ENCODE results near the gene UNC5CL. TPM values are rescaled to one million over a fixed set of nuclear protein-coding genes. Genes with fewer than 3 reads are reported as not detected.
"Not testable (repeated sequence)": the region's sequence is repeated elsewhere in the genome, so short reads cannot be mapped to it uniquely, and the experiment has no call there.

Gene UNC5CL
- total RNA-seq, 1 donor from 2014 or later, result 0.27 TPM

DNA sequence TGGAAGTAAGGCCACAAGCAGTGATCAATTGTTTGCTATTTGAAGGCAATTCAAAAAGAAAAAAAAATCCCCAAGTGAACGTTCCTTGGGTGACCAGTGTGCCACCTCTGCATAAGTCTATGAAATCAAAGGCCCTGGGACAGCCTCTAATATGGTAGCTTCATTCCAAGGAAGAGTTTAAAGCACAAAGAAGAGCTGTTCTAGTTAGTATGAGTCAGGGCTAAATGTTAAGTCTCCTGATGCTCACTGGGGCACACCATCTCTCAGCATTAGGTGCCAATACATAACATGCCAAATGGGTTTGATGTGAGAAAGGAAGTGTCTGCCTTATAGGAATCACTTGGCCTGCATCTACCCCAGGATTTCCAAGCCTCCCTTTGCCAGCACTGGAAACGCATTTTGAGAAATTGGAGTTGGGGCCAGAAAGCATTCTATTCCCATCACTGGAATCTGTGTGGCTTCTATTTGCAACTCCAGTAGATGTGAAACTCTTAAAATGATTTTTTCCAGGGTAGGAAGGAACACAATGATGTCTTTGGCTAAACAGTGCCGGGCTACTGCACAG, 13.0 kb downstream of the UNC5CL start:
- no peaks in the 10 kb centered on the region for H3K27me3 ChIP-seq (ENCODE audit: low read depth)
- H3K9me3 ChIP-seq (replicated peaks), result no peaks in the 10 kb centered on the region
- no peaks in the 10 kb centered on the region for H3K36me3 ChIP-seq
- DNase-seq, result no peak
- no peak overlapping the region for H3K27ac ChIP-seq (replicated peaks)
- H3K4me1 ChIP-seq, result peaks cover 18% of the 10 kb centered on the region
- no peak overlapping the region for H3K4me3 ChIP-seq
- intact Hi-C loops (cut with micrococcal nuclease), result no loop called here
- TF ChIP-seq, protein P1, sequence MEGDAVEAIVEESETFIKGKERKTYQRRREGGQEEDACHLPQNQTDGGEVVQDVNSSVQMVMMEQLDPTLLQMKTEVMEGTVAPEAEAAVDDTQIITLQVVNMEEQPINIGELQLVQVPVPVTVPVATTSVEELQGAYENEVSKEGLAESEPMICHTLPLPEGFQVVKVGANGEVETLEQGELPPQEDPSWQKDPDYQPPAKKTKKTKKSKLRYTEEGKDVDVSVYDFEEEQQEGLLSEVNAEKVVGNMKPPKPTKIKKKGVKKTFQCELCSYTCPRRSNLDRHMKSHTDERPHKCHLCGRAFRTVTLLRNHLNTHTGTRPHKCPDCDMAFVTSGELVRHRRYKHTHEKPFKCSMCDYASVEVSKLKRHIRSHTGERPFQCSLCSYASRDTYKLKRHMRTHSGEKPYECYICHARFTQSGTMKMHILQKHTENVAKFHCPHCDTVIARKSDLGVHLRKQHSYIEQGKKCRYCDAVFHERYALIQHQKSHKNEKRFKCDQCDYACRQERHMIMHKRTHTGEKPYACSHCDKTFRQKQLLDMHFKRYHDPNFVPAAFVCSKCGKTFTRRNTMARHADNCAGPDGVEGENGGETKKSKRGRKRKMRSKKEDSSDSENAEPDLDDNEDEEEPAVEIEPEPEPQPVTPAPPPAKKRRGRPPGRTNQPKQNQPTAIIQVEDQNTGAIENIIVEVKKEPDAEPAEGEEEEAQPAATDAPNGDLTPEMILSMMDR (IDR thresholded peaks at IDR 0.05; ENCODE audit: borderline replicate concordance), result no peak

DNA sequence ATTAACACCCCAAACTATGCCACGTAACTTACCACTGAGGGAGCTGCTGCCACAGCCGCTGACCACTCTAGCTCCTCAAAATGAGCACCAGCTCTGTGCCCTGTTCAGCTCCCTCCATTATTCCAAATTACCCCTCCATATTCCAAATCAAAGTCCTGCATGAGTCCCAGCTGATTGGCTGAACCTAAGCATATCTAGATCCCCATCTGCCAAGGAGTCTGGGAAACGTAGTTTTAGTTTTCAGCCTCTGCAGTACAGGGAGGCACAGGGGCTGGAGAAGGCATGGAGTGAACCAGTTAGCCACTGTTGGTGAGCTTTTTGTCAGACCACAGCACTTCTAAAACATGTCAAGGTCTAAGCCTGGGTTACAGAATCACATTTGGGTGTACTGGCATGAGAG, 15.9 kb downstream of the UNC5CL start:
- no peak overlapping the region for H3K4me3 ChIP-seq
- DNase-seq, result no peak
- H3K27ac ChIP-seq (replicated peaks), result no peak overlapping the region
- TF ChIP-seq, protein P1 (IDR thresholded peaks at IDR 0.05; ENCODE audit: borderline replicate concordance), result no peak
- H3K36me3 ChIP-seq, result no peaks in the 10 kb centered on the region
- no peaks in the 10 kb centered on the region for H3K27me3 ChIP-seq (ENCODE audit: low read depth)
- no peaks in the 10 kb centered on the region for H3K9me3 ChIP-seq (replicated peaks)
- intact Hi-C loops (cut with micrococcal nuclease), result no loop called here
- peaks cover 10% of the 10 kb centered on the region for H3K4me1 ChIP-seq

DNA sequence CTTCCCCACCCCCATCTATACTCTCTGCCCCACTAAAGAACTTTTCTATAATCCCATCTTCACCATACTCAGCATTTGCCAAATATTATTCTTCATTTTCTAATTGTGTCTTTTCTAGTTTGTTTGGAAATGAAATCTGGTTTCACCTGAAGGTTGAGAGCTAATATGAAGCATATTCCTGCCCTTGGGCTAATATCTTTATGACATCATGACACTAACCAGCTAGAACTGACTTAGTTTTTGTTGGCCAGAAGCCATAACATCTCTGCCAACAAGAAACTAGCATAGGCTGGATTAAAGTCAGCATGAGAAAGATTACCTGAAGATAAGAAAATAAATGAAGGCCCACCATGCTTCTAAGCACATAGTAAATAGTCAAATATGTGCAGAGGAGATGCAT, 16.7 kb downstream of the UNC5CL start:
- H3K27ac ChIP-seq (replicated peaks), result no peak overlapping the region
- DNase-seq, result no peak
- H3K4me3 ChIP-seq, result no peak overlapping the region
- no peaks in the 10 kb centered on the region for H3K27me3 ChIP-seq (ENCODE audit: low read depth)
- TF ChIP-seq, protein P1 (IDR thresholded peaks at IDR 0.05; ENCODE audit: borderline replicate concordance), result no peak
- intact Hi-C loops (cut with micrococcal nuclease), result no loop called here
- H3K4me1 ChIP-seq, result peaks cover 3% of the 10 kb centered on the region
- no peaks in the 10 kb centered on the region for H3K36me3 ChIP-seq
- H3K9me3 ChIP-seq (replicated peaks), result no peaks in the 10 kb centered on the region

DNA sequence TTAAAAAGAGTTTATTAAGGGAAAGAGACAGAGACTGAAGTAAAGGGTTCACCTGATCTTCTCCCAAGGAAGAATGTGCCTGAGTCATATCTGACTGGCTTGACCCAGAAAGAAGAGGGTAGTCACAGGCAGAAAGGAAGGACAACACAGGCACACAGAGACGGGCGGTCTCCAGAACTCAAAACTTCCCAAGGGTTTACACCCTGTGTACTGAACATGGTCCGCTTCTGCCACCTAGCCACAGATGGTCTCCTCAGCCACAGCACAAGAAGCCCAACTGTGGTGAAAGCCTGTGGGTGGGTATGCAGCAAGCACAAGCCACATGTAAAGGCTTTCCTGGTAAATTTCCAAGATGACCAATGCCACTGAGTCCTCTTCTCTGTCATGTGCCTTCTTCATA, 17.2 kb downstream of the UNC5CL start:
- H3K4me1 ChIP-seq, result no peaks in the 10 kb centered on the region
- H3K4me3 ChIP-seq, result no peak overlapping the region
- H3K9me3 ChIP-seq (replicated peaks), result no peaks in the 10 kb centered on the region
- TF ChIP-seq, protein P1 (IDR thresholded peaks at IDR 0.05; ENCODE audit: borderline replicate concordance), result peak; percentile 53
- DNase-seq, result peak; percentile 34
- H3K27ac ChIP-seq (replicated peaks), result no peak overlapping the region
- no peaks in the 10 kb centered on the region for H3K27me3 ChIP-seq (ENCODE audit: low read depth)
- intact Hi-C loops (cut with micrococcal nuclease), result no loop called here
- no peaks in the 10 kb centered on the region for H3K36me3 ChIP-seq

DNA sequence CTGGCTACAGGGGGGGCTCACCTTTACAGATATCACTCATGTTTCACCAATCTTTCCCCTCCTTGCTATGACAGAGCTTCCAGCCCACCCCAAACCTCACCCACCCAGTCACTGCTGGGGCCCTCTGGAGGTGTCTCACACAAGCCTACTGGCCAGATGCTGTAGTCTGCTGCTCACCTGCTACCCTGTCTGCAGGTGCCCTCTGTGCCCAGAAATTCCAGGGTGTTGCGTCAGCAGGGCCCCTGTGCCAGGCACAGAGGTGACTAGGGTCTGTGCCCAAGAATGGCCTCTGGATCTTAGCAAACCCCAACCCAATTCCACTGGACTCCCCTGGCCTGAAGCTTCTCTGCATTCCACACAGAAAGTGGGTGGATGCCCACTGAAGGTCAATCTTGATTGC, 21.4 kb downstream of the UNC5CL start:
- intact Hi-C loops (cut with micrococcal nuclease), result no loop called here
- Histone ChIP-seq H3K9me3 (replicated peaks) (no peaks in the 10 kb centered on the region), H3K27me3 (ENCODE audit: low read depth) (no peaks in the 10 kb centered on the region), H3K27ac (replicated peaks) (no peak overlapping the region), H3K36me3 (no peaks in the 10 kb centered on the region), H3K4me1 (no peaks in the 10 kb centered on the region), H3K4me3 (no peak overlapping the region)
- TF ChIP-seq, protein P1 (IDR thresholded peaks at IDR 0.05; ENCODE audit: borderline replicate concordance), result no peak
- DNase-seq, result no peak

DNA sequence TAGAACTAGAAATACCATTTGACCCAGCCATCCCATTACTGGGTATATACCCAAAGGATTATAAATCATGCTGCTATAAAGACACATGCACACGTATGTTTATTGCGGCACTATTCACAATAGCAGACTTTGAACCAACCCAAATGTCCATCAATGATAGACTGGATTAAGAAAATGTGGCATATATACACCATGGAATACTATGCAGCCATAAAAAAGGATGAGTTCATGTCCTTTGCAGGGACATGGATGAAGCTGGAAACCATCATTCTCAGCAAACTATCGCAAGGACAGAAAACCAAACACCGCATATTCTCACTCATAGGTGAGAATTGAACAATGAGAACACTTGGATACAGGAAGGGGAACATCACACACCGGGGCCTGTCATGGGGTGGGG, 23.2 kb downstream of the UNC5CL start:
- H3K36me3 ChIP-seq; H3K4me1 ChIP-seq; H3K27me3 ChIP-seq (ENCODE audit: low read depth); H3K9me3 ChIP-seq (replicated peaks); DNase-seq; H3K4me3 ChIP-seq; intact Hi-C loops (cut with micrococcal nuclease); H3K27ac ChIP-seq (replicated peaks): not testable (repeated sequence)
